ENCODE measurements around the gene PARPBP. TPM values are rescaled to one million over a fixed set of nuclear protein-coding genes. Genes with fewer than 3 reads are reported as not detected.
"Not testable (repeated sequence)": the region's sequence is repeated elsewhere in the genome, so short reads cannot be mapped to it uniquely, and the experiment has no call there.

The PARPBP gene
- polyA plus RNA-seq (2012; ENCODE audit: insufficient read depth, insufficient read length), result 29.2 TPM

GRCh38 chr12:102119674-102120563, at the start of gene PARPBP, which contains the start of gene NUP37:
TSS of gene PARPBP (plus strand) at chr12:102120183. CDS start at chr12:102123889, 3,706 bp downstream.
TSS of gene NUP37 (minus strand) at chr12:102120114. CDS start at chr12:102118518, 1,596 bp downstream.
- H3K4me3 ChIP-seq (ENCODE audit: low read length), result peak within 1 kb of the TSS; percentile 90
- DNase-seq (ENCODE audit: low read depth, low spot score), result peak; percentile 88

GRCh38 chr12:102072092-102072491, 47.9 kb upstream of the PARPBP start:
- DNase-seq (ENCODE audit: low read depth, low spot score); H3K4me3 ChIP-seq (ENCODE audit: low read length): not testable (repeated sequence)

GRCh38 chr12:102080842-102081241, 39.1 kb upstream of the PARPBP start:
- no peak for DNase-seq (ENCODE audit: low read depth, low spot score)
- H3K4me3 ChIP-seq (ENCODE audit: low read length), result no peak overlapping the region

GRCh38 chr12:102089228-102089835, 30.7 kb upstream of the PARPBP start:
- not testable (repeated sequence) for H3K4me3 ChIP-seq (ENCODE audit: low read length); DNase-seq (ENCODE audit: low read depth, low spot score)

GRCh38 chr12:102093319-102093718, 26.7 kb upstream of the PARPBP start:
- DNase-seq (ENCODE audit: low read depth, low spot score), result no peak

GRCh38 chr12:102095677-102096263, 24.2 kb upstream of the PARPBP start:
- no peak overlapping the region for H3K4me3 ChIP-seq (ENCODE audit: low read length)
- DNase-seq (ENCODE audit: low read depth, low spot score), result peak; percentile 21

More at GRCh38 chr12:102093319-102093718, 26.7 kb upstream of the PARPBP start:
- no peak overlapping the region for H3K4me3 ChIP-seq (ENCODE audit: low read length)

GRCh38 chr12:102096855-102097254, 23.1 kb upstream of the PARPBP start:
- DNase-seq (ENCODE audit: low read depth, low spot score), result no peak
- H3K4me3 ChIP-seq (ENCODE audit: low read length), result no peak overlapping the region

- H3K4me3 ChIP-seq (ENCODE audit: low read length), result no peak overlapping the region
- DNase-seq (ENCODE audit: low read depth, low spot score), result no peak
These were observed 13.1 kb upstream of the PARPBP start for GRCh38 chr12:102106905-102107304.

GRCh38 chr12:102107970-102108369, 12.0 kb upstream of the PARPBP start:
- DNase-seq (ENCODE audit: low read depth, low spot score), result no peak

GRCh38 chr12:102110782-102111181, 9.2 kb upstream of the PARPBP start:
- H3K4me3 ChIP-seq (ENCODE audit: low read length), result no peak overlapping the region
- DNase-seq (ENCODE audit: low read depth, low spot score), result no peak

More at GRCh38 chr12:102107970-102108369, 12.0 kb upstream of the PARPBP start:
- H3K4me3 ChIP-seq (ENCODE audit: low read length), result no peak overlapping the region

GRCh38 chr12:102114212-102114611, 5.8 kb upstream of the PARPBP start:
- no peak for DNase-seq (ENCODE audit: low read depth, low spot score)
- H3K4me3 ChIP-seq (ENCODE audit: low read length), result no peak overlapping the region

- DNase-seq (ENCODE audit: low read depth, low spot score), result no peak
- no peak overlapping the region for H3K4me3 ChIP-seq (ENCODE audit: low read length)
These were observed 3.6 kb upstream of the PARPBP start for GRCh38 chr12:102116392-102116791.

- peak overlapping the region; percentile 90 for H3K4me3 ChIP-seq (ENCODE audit: low read length)
- no peak for DNase-seq (ENCODE audit: low read depth, low spot score)
These were observed 1.1 kb upstream of the PARPBP start for GRCh38 chr12:102118874-102119273.

GRCh38 chr12:102120564-102120873, 536 bp downstream of the PARPBP start:
- DNase-seq (ENCODE audit: low read depth, low spot score), result no peak

GRCh38 chr12:102120886-102121285, 903 bp downstream of the PARPBP start:
- H3K4me3 ChIP-seq (ENCODE audit: low read length), result peak overlapping the region; percentile 90
- peak; percentile 22 for DNase-seq (ENCODE audit: low read depth, low spot score)

More at GRCh38 chr12:102120564-102120873, 536 bp downstream of the PARPBP start:
- peak overlapping the region; percentile 90 for H3K4me3 ChIP-seq (ENCODE audit: low read length)

GRCh38 chr12:102121328-102121727, 1.3 kb downstream of the PARPBP start:
- H3K4me3 ChIP-seq (ENCODE audit: low read length), result peak overlapping the region; percentile 90
- DNase-seq (ENCODE audit: low read depth, low spot score), result not testable (repeated sequence)

- not testable (repeated sequence) for H3K4me3 ChIP-seq (ENCODE audit: low read length); DNase-seq (ENCODE audit: low read depth, low spot score)
These were observed 10.7 kb downstream of the PARPBP start for GRCh38 chr12:102130720-102131119.

GRCh38 chr12:102131442-102131841, 11.5 kb downstream of the PARPBP start:
- not testable (repeated sequence) for DNase-seq (ENCODE audit: low read depth, low spot score); H3K4me3 ChIP-seq (ENCODE audit: low read length)

- not testable (repeated sequence) for DNase-seq (ENCODE audit: low read depth, low spot score); H3K4me3 ChIP-seq (ENCODE audit: low read length)
These were observed 17.6 kb downstream of the PARPBP start for GRCh38 chr12:102137619-102138018.
